Middle frontal gyrus (tissue), 1 donor: ENCODE results near the gene RASIP1.

Experiments
- DNase-seq: peaks from one replicate; pipeline ENCODE4 v3.0.0-alpha.2; 2015; ENCODE audit warnings: low spot score; ENCODE audit errors: extremely low spot score

Gene RASIP1

DNA sequence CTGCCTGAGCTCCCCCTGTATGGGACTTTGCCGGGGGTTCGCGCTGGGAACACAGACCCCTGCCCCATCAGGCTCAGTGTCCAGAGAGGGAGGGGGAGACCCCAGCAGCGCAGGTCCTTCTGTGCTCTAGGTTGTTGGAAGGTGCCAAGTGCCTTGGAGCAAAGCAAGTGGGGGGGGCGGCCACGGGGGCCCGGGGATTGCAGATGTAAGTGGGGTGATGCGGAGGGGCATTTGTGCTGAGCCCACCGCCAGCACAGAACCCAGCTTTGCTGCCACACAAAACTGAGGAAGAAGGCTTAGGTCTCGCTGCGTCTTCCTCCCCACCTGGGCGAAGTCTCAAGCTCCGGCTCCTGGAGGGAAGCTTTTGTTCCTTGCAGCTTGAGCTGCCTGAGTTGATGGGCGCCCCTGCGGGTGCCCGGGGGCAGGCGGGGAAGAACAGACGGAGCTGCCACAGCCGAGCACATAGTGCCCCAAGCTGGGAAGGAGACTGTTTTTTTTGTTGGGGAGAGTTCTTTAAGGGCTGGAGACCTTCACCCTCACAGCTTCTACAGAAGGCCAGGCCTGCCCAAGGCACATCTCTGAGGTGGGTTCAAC, 66.1 kb downstream of the RASIP1 start:
- DNase-seq, result no peak

DNA sequence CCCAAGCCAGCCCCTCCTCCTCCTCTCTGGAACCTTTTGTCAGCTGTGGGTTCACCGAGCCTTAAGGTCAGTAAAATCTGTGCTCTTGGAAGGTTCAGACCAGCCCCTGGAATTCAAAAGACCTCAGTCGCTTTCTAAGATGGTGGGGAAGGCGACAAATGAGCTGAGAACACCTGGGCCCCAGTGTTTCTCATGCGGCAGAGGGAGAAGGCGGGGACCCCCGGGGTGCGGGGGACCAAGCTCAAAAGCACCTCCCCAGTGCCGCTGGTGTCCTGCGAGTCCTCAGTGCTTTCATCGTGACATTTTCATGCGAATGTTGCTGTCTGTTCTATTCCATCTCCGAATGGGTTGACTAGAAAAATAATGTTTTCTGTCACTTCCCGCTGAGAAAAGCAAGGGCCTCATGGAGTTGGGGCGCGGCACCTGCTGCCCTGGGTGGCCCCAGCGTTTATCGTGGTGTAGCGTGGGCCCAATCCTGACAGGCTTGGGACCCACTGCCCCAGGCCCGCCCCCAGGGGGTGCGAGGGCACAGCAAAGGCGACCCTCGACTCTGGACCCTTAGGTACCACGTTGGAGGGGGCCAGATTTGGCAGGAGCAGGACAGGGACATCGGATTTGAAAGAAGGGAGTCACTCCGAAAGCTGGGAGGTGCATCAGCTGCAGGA, 66.8 kb downstream of the RASIP1 start:
- no peak for DNase-seq

DNA sequence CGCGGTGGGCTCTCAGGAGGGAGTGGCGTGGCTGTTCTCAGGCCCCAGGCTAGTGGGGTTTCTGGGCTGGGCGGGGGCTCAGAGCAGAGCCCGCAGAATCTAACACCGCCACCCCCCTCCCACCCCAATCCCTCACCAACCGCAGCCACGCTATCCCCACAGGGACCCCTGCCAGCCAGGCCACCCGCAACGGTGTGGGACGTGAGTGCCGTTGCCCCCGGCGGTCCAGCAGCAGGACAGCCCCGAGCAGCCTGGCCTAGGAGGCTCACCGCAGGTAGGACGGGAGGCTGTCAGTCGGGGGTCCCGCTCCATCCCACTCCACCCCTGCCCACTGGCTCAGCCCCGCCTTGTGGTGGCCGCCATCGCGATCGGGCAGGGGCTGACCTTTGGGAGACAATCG, 67.4 kb downstream of the RASIP1 start, which contains the start of gene NTN5:
NTN5 (minus strand) TSS at position 24 of the 400 bp plus-strand sequence. CDS start 2,031 bp downstream, outside the sequence.
- DNase-seq, result no peak

DNA sequence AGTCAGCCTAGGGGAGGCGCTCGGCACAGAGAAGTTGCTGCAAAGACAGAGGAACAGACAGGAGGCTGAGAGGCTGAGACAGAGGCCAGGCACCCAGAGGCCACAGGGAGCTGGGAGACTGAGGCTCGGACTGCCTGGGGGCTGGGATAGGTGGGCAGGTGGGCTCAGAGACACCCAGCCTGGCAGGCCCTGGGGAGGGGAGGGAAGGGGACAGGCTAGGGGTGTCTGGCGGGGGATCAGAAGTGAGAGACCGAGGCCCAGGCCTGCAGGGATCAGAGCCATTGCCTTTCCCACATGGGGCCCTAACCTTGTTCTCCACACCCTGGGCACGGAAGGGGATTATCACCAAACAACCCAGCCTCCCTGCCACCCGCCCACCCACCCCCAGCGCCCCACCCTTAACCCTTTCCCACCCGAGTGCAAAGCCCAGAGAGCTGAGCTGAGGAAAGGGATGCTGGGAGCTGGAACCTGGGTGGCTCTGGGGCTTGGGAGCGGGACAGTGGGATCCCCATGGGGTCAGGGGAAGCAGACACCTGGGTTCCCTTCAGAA, 68.9 kb downstream of the RASIP1 start:
- no peak for DNase-seq

DNA sequence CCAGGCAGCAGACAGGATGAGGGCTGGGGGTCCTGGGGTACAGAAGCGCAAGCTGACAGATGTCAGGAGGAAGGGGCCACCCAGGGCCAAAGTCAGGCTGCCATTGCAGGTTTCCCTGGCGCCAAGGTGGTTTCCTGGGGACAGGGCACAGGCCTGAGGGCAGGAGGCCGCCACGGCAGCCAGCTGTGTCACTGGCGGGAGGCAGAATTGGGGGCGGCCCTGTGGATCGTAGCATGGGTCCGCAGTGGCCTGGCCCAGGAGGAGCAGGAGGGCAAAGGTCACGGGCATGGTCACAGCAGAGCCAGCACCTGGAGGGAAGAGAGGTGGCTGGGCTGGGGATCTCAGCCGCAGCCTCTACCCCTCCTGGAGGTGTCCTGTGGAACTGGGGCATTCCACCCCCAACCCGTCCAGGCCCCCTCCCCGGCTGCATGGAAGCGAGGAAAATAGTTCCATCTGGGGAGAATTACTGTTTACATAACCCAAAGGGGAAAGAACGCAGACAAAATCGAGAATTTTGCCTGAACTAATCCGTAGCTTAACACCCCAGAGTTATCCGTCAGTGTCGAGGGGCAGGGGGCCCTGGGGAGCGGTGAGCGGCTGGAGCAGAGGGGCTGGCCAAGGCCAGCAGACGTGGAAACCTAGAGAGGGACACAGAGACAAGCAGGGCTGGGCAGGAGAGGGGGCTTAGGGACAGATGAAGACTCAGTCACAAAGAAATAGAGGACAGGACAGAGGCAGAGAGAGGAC, 69.5 kb downstream of the RASIP1 start:
- DNase-seq, result no peak
